Ishikawa (cell line): ENCODE results near the gene RAC2.

ENCODE experiments used
- CEBPB ChIP-seq: IDR thresholded peaks from 2 replicates; pipeline ENCODE4 v1.6.1; 2012
- CREB1 ChIP-seq: IDR thresholded peaks from 2 replicates; pipeline ENCODE4 v1.6.1; 2012; ENCODE audit warnings: low read depth
- EGR1 ChIP-seq: IDR thresholded peaks from 2 replicates; pipeline ENCODE4 v1.6.1; 2012
- EP300 ChIP-seq: IDR thresholded peaks from 2 replicates; pipeline ENCODE4 v1.6.1; 2012; ENCODE audit warnings: borderline replicate concordance
- FOXM1 ChIP-seq: IDR thresholded peaks from 2 replicates; pipeline ENCODE4 v1.6.1; 2012; ENCODE audit warnings: low read depth, borderline replicate concordance
- MAX ChIP-seq: IDR thresholded peaks from 2 replicates; pipeline ENCODE4 v1.6.1; 2012
- NFIC ChIP-seq: IDR thresholded peaks from 2 replicates; pipeline ENCODE4 v1.6.1; 2012
- RAD21 ChIP-seq: IDR thresholded peaks from 2 replicates; pipeline ENCODE4 v1.6.1; 2012; ENCODE audit warnings: low read depth
- REST ChIP-seq: IDR thresholded peaks from 2 replicates; pipeline ENCODE4 v1.6.1; 2012; ENCODE audit warnings: low read depth, mild to moderate bottlenecking
- TAF1 ChIP-seq: IDR thresholded peaks from 2 replicates; pipeline ENCODE4 v1.6.1; 2012; ENCODE audit warnings: low read depth, mild to moderate bottlenecking
- TCF12 ChIP-seq: IDR thresholded peaks from 2 replicates; pipeline ENCODE4 v1.6.1; 2012; ENCODE audit warnings: low read depth
- TEAD4 ChIP-seq: IDR thresholded peaks from 2 replicates; pipeline ENCODE4 v1.6.1; 2012
- USF1 ChIP-seq: IDR thresholded peaks from 2 replicates; pipeline ENCODE4 v1.6.1; 2012
- YY1 ChIP-seq: IDR thresholded peaks from 2 replicates; pipeline ENCODE4 v1.6.1; 2012; ENCODE audit warnings: low read depth
- ZBTB7A ChIP-seq: IDR thresholded peaks from 2 replicates; pipeline ENCODE4 v1.6.1; 2012; ENCODE audit warnings: low read depth

Gene RAC2

GRCh38 chr22:37239336-37240239 is 4.5 kb downstream of the RAC2 start:
- TF ChIP-seq FOXM1 (no peak), ZBTB7A (no peak), USF1 (no peak), CREB1 (no peak), YY1 (no peak), TEAD4 (no peak), TCF12 (no peak), CEBPB (no peak), MAX (no peak), NFIC (no peak)

- TF ChIP-seq MAX (no peak), TCF12 (no peak), TAF1 (no peak), RAD21 (no peak), CREB1 (no peak), NFIC (no peak), CEBPB (no peak), REST (no peak), ZBTB7A (no peak), USF1 (no peak), EGR1 (no peak)
Observed at GRCh38 chr22:37237371-37238268, 6.4 kb downstream of the RAC2 start.

- TF ChIP-seq REST: no peak
- no peak for TF ChIP-seq EGR1
- no peak for TF ChIP-seq TAF1
- TF ChIP-seq YY1: no peak
- TF ChIP-seq FOXM1: no peak
- no peak for TF ChIP-seq NFIC
- no peak for TF ChIP-seq MAX
- TF ChIP-seq RAD21: no peak
- no peak for TF ChIP-seq USF1
- TF ChIP-seq ZBTB7A: no peak
- TF ChIP-seq CEBPB: no peak
- no peak for TF ChIP-seq CREB1
- no peak for TF ChIP-seq TEAD4
- no peak for TF ChIP-seq TCF12
- TF ChIP-seq EP300: no peak
Observed at GRCh38 chr22:37235897-37236607, 8.0 kb downstream of the RAC2 start.
